ENCODE results near the gene MLLT6.

The MLLT6 gene

DNA sequence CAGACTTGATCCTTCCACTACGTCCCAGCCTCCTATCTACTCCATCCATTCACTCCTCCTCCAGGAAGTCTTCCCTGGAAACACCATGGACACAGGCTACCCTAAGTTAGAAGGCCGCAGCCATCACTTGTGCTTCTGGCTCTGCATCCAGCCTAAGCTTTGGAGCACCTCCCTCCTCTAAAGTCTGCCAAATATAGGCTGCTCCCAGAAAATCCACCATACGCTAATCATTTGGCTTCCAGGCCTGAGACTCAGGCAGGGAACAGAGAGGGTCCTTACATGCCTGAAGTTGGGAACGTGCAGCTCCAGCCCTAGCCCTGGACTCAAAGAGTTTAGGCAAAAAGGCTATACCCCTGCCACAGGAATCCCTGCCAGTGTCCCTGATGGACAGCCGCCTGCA is 36.4 kb downstream of the MLLT6 start:
- DNase-seq = no peak

DNA sequence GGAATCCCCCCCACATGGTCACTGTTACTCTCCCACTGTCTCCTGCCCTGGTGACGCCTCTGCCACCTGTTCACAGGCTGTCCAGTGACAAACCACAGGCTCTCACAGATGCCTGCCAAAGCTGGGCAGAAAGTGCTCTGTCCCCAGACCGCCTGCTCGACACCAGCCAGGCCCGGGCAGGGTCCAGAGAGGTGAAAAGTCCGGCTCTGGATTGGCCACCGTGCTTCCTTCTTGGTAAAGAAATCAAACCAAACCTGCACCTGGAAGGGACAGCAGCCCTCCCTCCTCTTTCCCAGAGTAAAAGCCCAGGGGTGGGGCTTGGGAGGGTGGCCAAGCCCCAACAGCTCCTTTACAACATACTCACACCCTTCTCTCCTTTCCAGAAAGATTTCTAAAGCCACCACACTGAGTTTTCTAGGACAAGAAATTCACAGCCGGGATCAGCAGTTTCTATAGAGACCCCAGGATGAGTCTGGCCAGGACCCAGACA is 36.9 kb downstream of the MLLT6 start:
- peak in 2 of 58 donors; percentile 26 to 31 for DNase-seq

DNA sequence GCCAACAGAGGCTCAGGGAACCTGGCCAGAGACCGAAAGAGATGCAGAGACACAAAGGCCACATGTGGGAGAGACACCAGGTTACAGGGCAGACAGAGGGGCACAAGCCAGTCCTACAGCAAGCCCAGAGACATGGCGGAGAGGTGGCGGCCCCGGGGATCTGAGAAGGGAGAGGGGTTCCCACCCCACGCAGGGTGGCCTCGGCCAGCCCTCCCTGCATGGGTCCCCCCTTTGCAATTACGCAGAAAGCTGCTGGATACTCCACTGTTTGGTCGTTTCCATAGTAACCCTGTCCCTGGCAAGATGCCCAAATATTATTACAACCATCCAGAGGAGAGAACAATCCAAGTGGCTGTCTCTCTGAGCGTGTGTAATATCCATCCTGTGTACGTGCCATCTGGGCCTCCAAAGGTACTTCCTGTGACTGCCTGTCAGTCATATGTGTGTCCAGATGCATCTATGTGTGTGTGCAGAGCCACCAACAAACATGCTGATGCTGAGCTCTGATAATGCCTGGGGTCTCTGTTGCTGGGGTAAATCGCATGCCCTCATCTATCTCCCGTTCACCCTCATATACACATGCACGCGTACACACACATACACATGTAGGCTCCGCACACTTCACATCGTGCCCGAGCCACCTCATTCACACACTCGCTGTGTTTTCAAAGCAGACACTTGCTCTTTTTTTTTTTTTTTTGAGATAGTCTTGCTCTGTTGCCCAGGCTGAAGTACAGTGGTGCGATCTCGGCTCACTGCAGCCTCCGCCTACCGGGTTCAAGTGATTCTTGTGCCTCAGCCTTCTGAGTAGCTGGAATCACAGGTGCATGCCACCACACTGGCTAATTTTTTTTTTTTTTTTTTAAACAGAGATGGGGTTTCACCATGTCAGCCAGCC is 37.6 kb downstream of the MLLT6 start:
- peak in 6 of 58 donors; percentile 19 to 42 (median 40) for DNase-seq

DNA sequence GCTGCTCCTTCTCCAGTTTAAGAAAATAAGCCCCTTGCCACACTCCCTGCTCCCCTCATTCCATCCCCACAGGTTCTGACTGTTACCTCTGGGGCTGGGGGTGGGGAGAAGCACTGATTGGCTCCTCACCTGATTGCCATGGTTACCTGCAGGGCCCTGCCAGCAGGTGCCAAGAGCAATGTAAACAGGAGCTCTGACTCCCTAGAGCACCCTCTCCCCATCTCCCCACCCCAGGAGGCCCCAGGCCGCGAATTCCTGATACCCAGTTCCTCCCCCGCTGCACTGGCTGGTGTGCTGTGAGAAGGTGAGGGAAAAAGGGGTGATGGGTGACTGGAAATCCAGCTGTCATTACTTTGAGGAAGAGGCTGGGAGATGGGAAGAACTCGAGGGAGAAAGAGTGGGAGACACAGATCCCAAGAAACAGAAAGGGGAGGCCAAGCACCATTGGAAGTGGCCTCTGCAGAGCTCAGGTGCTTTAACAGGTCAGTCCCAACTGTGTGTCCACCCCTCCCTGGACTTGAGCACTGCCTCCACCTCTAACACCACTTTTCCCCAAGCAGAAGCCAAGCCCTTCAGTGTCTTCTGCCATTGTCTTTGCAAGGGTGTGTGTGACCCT is 38.6 kb downstream of the MLLT6 start:
- DNase-seq = no peak

DNA sequence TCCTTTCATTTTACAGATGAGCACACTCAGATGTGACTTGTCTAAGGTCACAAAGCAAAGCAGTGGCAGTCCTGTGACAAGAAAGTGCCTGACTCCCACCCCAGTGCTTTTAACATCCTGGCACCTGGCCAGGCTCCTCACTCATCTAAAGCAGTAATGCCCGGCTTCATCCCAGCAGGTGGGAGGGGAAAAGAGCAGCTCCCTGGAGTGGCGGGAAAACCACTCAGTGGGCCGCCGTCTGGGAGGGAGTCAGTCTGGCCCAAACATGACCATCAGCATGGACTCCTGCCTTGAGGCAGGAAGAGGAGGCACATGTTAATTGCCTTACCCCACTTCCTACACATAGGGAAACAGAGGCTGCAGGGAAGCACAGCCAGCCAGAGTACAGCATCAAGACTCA is 40.5 kb downstream of the MLLT6 start:
- peak in 1 of 58 donors; percentile 15 for DNase-seq

DNA sequence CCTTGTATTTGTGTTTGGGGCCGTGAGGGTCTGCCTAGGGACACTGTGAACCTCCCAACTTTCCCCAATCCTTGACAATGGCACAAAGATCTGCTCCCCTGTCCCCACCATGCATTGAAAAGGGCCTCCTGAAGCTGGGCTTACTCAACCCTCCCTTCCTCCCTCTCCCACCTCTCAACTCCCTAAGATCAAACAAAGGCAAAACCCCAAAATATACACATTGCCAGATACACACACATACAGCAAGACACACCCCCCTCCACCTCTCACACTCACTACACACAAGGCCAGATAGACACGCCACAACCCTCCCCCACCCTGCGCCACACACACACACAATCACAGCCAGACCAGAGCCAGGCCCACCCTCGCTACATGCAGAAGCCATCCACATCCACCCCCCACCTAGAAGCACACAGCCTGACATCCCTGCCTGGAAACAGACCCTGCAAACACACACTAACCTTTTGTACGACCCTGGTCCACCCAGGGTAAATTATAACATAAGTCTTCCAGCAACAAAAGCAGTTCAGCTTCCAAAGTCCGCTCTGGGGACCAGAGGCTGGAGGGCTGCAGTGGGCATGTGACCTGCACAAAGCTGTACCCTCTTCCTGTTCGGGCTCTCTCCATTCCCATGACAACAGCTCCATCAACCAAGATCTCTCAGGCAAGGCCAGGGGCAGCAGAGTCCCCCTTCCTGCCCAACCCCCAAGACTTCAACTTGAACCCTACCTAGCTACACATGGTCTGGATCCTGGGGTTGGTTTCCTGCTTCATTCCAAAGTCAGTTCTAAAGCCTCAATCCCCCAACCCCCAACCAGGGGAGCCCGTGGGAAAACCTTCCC is 41.2 kb downstream of the MLLT6 start:
- DNase-seq = no peak

DNA sequence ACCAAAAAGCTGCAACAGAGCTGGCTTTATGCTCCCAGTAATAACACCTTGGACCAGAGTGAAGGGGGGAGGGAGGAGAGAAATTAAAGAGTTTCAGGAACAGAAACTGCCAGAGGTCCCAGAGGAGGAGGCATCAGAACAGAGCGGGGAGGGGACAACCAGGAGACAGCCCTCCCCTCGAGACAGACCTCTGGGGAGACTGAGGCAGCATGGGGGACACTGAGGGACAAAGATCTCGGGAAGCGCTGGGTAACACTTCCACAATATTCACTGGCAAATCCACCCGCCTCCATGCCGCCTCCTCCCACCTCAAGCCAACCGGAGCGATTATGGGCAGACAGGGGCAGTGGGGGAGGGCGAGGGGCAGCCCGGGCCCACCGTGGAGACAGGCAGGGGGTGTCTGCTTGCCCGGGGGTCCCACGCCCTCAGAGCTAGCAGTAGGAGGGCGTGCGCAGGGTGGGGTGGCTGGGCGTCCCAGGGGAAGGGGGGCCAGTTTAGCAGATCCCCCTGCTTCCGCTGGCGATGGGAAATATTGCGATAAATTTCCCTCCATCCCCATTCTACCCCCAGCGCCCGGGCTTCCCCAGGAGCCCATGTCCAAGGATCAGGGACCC is 41.9 kb downstream of the MLLT6 start:
- no peak for DNase-seq

DNA sequence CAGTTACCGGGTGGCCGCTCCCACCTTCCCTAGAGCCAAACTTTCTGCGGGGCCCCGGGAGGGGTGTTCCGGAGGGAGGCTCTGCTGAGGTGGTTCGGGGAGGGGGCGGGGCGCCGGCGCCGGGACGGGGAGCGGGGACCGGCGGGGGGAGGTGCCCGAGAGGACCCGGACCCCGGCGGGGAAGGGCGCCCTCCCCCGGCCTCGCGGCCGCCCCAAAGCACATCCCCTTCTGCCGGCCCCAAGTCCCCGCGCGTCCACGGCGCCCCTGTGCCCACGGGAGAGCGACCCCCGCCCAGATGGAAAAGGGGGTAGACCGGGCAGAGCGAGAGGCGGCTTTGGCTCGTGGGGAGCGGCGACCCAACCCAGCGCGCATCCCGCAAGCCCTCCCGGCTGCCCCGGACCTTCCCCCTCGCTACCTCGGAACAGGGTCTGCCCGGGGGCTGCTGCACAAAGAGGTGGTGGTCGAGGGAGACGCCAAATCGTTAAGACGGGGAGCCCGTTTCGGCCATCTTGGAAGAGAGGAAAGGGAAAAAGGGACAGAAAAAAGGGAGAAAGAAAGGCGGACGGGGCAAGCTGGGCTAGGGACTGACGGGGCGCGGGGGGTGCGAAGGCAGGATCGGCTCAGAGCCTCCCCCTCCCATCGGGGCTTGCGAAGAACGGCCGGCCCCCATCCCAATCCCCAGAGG is 42.5 kb downstream of the MLLT6 start:
- DNase-seq = peak in 1 of 58 donors; percentile 48

DNA sequence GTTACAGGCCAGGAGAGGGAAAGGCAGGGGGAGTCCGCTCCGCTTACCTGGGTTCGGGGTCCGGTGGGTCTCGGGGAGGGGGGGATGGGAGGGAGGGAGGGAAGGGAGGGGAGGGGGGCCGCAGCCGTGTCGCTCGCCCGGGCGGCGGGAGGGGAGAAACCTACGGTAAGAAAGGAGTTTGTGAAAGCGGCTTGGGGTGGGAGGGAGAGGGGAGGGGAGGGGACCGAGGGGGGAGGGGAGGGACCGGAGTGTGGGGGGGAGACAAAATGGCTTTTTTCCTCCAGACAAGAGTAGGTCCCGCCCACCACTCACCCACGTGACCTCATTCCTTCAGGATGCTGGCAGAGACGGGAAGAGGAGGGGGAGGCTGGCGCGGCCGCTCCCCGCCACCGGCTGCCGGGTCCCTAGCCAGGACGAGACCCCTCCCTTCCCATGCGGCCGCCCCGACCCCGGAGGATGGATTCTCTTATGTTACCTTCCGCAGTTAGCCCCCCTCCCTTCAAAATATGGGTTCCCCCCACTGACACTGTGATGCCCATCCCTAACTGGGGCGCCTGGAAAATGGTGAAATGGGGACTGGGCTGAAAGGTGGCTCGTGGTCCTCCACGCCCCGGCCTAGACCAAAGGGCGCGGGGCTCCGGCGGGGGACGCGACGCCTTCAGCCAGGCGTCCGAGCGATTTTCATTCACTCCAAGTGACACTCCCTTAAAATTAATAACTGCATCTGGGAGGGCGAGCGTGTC is 43.2 kb downstream of the MLLT6 start, which contains the start of gene PCGF2:
Gene PCGF2 (minus strand): TSS at position 188 of the 743 bp plus-strand sequence. CDS start 7,934 bp downstream, outside the sequence.
- peak in 52 of 58 donors; percentile 18 to 87 (median 61) for DNase-seq

DNA sequence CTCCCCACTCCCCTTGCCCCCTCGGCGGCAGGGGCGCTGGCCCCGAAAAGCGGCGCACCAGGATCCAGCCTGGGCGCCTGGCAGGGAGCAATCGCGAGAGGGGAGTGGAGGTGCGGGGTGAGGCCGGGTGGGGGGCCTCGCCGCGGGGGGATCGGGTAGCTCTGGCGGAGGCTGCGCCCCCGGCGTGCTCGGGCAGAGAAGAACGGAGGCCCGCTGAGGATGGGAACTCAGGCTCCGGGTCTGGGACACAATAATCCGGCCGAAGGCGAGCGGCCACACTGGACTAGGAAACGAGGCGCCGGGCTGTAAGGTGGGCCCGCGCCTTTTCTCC is 43.8 kb downstream of the MLLT6 start:
- no peak for DNase-seq

DNA sequence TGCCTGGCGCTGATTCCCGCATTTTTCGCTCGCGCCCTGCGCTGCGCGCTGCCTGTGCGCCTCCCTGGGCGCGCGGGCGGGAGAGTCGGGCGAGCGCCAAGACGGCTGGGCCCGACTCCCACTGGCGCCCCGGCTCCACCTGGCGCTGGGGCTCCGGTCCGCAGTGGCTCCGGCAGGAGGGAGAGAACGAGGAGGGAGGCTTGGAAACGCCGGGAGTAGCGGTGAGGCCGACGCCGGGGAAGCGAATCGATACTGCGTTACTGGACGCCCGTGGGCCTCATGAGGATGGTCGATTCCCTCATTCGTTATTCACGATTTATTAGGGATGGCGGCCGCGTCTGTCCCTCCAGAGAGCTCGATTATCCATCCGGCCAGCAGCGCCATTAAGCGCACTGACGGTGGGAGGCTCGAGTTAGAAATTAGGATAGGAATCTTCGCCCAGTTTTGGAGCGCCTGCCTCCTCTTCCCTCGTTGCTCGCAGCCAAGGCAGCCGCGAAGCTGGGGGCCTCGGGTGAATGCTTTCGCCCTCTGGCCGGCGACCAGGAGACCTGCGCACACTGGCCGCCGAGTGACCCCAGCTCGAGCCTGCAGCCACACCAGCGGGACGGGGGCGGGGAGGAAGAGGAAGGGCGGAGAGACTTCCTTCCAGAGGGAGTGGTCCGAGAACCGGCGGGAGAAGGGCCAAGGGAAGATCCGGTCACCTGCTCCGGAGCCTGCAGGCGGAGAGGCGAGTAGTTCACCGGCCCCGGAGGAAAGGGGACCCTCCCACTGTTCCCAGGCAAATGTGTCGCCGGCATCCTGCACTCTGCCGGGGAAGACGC is 44.4 kb downstream of the MLLT6 start:
- peak in 29 of 58 donors; percentile 24 to 67 (median 42) for DNase-seq

DNA sequence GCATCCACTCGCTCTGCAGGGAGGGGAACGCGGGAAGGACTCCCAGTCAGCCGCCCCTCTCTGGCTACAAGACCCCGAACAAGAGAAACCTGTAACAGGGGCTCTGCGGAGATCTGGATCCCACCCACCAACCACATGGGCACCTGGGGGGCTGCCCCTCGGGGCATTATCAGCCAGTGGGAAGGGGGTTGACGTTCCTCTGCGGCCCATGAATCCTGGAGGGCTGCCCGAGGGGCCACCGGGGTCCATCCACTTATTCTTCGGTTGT is 44.9 kb downstream of the MLLT6 start:
- no peak for DNase-seq

DNA sequence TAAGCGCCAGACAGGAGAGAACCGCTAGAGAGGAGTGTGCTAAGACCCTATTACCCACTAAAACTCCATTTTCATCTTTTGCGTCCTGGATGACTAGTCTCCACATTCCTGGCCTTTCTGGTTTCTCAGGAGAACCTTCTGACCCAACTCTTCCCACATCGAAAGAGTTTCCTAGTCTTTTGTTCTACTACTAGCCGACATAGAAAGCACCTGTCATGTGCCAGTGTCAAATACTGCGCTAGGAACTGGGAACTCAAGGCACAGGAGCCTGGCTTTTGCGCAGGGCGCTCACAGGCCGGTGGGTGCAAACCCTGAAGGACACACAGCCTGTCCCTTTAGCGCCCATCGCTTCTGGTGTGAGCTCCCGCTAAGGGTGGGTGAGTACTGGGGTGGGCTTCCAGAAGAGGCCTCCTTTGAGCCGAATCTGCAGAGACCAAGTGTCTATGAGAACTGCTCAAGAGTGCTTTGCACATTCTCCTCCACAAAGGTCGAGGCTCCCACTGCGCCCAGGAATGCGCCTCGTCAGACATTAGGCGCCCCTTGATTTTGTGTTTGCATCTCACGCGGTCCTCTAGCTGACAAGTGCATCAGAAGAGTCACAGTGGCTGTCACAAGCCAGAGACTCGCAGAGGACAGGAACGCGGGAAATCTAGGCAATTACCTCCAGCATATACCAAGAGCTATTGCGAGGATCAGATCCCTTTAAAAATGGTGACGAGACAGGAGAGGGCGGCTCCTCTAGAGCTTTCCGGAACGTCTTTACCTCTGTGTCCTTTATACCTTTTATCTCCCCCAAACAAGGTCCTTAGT is 45.4 kb downstream of the MLLT6 start:
- DNase-seq = peak in 7 of 58 donors; percentile 17 to 55 (median 33)

DNA sequence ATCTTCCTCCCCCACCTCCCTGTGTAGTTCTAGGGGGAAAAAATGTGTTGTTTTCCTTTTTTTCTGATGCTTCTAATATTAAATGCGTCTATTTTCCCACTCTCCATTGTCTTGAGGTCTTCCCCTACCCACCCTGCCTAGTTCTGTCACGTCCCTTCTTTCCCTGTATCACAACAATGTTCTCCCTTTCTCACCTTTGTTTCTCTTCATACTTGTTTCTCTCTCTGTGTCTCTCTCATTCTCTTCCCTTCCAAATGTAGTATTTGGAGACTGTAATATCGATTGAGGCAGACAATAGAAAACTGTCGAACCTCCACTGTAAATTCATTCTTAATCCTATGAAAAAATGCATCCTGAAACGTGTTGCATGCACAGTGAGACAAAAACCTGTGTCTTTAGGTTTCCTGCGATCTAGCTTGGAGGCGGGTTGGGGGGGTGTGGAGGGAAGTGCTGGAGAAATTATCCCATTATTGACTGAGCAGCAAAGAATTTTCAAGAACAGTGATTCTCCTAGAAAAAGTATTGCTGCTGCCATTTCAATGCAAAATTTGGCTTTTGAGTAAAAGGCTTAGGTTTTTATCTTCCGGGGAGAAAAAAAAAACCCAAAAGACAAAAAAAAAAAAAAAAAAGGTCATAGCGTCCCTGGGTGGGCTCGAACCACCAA is 46.2 kb downstream of the MLLT6 start:
- DNase-seq = no peak

DNA sequence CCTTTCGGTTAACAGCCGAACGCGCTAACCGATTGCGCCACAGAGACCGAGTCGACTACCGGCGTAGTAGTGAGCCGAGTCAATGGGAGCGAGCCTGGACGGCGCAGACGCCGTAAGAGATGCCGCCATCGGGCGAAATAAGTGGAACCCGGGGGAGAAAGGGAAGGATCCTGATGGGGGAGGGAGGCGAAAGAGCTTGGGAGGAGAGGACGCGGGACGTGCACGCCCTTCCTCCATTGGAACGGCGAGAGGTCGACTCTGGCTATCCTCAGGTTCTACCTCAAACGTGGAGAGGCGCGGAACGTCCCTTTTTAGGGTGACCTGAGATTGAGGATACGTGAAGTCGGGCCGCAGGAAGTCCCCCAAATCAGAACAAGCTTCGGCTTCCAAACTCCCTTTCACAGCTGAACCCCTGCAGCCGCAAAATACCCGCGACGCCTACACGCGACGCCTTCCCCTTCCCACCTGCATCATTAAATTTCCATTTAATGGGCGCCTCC is 46.8 kb downstream of the MLLT6 start:
- peak in 55 of 58 donors; percentile 44 to 87 (median 70) for DNase-seq

DNA sequence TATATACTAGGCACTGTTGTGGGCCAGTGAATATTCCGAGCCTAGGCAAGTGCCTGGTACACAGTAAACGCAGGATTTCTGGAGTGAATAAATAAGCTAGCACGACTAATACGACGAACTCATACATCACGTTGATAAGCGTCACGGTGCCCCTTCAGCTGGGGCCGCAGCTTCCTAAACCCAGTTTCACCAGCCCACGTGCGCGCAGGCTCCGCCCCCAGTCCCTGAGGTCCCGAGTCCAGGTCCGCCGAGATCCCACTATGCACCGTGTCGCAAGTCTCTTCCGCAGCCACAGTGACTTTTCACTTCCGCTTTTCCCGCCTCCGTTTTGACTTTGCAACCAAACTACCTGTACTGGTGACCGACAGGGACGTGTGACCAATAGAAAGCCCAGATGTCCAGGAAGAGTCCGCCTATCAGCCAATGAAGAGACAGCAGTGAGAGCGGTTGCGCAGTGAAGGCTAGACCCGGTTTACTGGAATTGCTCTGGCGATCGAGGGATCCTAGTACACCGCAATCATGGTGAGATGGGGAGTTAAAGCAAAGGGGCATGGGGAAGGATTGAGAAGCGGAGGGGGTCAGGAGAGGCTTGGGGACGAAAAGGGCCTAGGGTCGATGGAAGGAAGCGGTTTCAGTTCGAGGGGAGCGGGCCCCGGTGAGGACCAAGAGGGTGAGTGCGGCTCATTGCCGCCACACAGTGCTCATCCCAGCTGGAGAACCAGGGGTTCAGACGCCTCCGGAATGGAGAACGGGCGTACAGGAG is 47.4 kb downstream of the MLLT6 start, which contains the start of gene PSMB3:
Gene PSMB3 (plus strand): TSS at position 434 of the 763 bp plus-strand sequence. CDS start 86 bp downstream, at position 520.
- peak; percentile 80 to 100 (median 98) for DNase-seq

Data from anterior cingulate cortex (tissue), 58 donors.